HCT116 (cell line): Measurements from ENCODE around the gene WDR37. TPM values are rescaled to one million over a fixed set of nuclear protein-coding genes. Genes with fewer than 3 reads are reported as not detected.

ENCODE experiments used
- ATAC-seq: fragments of 200-7000 bp; cut with Tn5 transposase; 2 replicates; pipeline ENCODE4 v1.9.1; 2020; ENCODE audit warnings: mild to moderate bottlenecking, moderate library complexity
- BruUV-seq: library from RNA; stranded (reverse); fragments of 400-500 nt; replicated peaks from 2 replicates; lab custom pipeline; 2021; lab: Mats Ljungman, UMichigan
- CTCF ChIA-PET: fragments of 300-600 bp; sonication (Branson Sonifier 250); formaldehyde crosslinking; loops from one replicate; lab custom pipeline; 2021; ENCODE audit warnings: antibody characterized with exemption; lab: Charles Lee
- POLR2A ChIA-PET: fragments of 300-600, 350-600 bp; sonication (Branson Sonifier 250); formaldehyde crosslinking; loops from one replicate; lab custom pipeline; 2021; ENCODE audit warnings: antibody characterized with exemption; lab: Charles Lee
- RAD21 ChIA-PET, 2 experiments: fragments of 300-600 bp; sonication (Branson Sonifier 250); formaldehyde crosslinking; loops; one replicate each; lab custom pipeline; 2023; ENCODE audit warnings: low total read pairs in 2 of 2; ENCODE audit not compliant: uncharacterized antibody in 2 of 2, unreplicated experiment in 2 of 2, low non-redundant PET in 1 of 2; lab: Charles Lee
- DNase-seq: peaks from one replicate; pipeline ENCODE4 v3.0.0-alpha.2; 2010; ENCODE audit warnings: low read depth, low spot score
- H2AFZ ChIP-seq: fragments of 200-600 bp; shearing (Covaris generic), sonication (generic); 2 replicates; pipeline ENCODE4 v1.6.1; 2017; ENCODE audit warnings: low read depth, mixed run types, mixed read lengths, antibody characterized with exemption, low read length; ENCODE audit not compliant: poor library complexity, severe bottlenecking
- H3K27ac ChIP-seq: 2 replicates; pipeline ENCODE4 v1.5.1; 2012; ENCODE audit warnings: low read depth, low read length
- H3K27me3 ChIP-seq: fragments of 200-600 bp; sonication (generic); 2 replicates; pipeline ENCODE4 v1.6.1; 2016; ENCODE audit warnings: mixed run types, low read length, mixed read lengths; ENCODE audit not compliant: insufficient read depth
- H3K36me3 ChIP-seq, 2 experiments: fragments of 200-500 bp in 1 of 2; fragments of 200-600 bp in 1 of 2; sonication (Bioruptor generic) in 1 of 2; sonication (generic) in 1 of 2; 2 replicates each; pipeline versions ENCODE4 v1.5.1 to v1.6.1; 2014 to 2016; ENCODE audit warnings: low read length in 2 of 2, inconsistent platforms in 1 of 2, mixed read lengths in 1 of 2, mixed run types in 1 of 2; ENCODE audit not compliant: insufficient read depth in 2 of 2, control insufficient read depth in 1 of 2
- H3K4me1 ChIP-seq, 2 experiments: fragments of 200-600 bp in 1 of 2; sonication (generic) in 1 of 2; 2 replicates each; pipeline versions ENCODE4 v1.5.1 to v1.6.1; 2012 to 2017; ENCODE audit warnings: low read length in 2 of 2, inconsistent platforms in 1 of 2, mild to moderate bottlenecking in 1 of 2, mixed read lengths in 1 of 2, mixed run types in 1 of 2, moderate library complexity in 1 of 2; ENCODE audit not compliant: insufficient read depth in 2 of 2, control insufficient read depth in 1 of 2
- H3K4me2 ChIP-seq: fragments of 200-600 bp; sonication (generic); 2 replicates; pipeline ENCODE4 v1.6.1; 2017; ENCODE audit warnings: mixed run types, low read length, mixed read lengths
- H3K4me3 ChIP-seq, 2 experiments: fragments of 200-600 bp in 1 of 2; sonication (generic) in 1 of 2; replicated peaks in 1 of 2; 2 replicates each; pipeline ENCODE4 v1.5.1; 2011 to 2016; ENCODE audit warnings: low read length in 2 of 2, control low read depth in 1 of 2, low read depth in 1 of 2, mild to moderate bottlenecking in 1 of 2, mixed read lengths in 1 of 2, mixed run types in 1 of 2
- H3K79me2 ChIP-seq: fragments of 200-600 bp; sonication (generic); 2 replicates; pipeline ENCODE4 v1.6.1; 2017; ENCODE audit warnings: mild to moderate bottlenecking, mixed run types, low read length, moderate library complexity, mixed read lengths; ENCODE audit not compliant: insufficient read depth
- H3K9ac ChIP-seq: fragments of 200-600 bp; sonication (generic); 2 replicates; pipeline ENCODE4 v1.6.1; 2016; ENCODE audit warnings: low read length, mixed read lengths
- H3K9me2 ChIP-seq: fragments of 200-600 bp; sonication (generic), shearing (Covaris generic); 2 replicates; pipeline ENCODE4 v1.6.1; 2017; ENCODE audit warnings: mixed run types, mild to moderate bottlenecking, moderate library complexity; ENCODE audit not compliant: insufficient read depth
- H3K9me3 ChIP-seq, 2 experiments: fragments of 200-500 bp in 1 of 2; fragments of 200-600 bp in 1 of 2; sonication (Bioruptor generic) in 1 of 2; sonication (generic) in 1 of 2; 2 replicates each; pipeline ENCODE4 v1.6.1; 2014 to 2017; ENCODE audit warnings: low read length in 2 of 2, mixed read lengths in 2 of 2, inconsistent platforms in 1 of 2, low read depth in 1 of 2, mild to moderate bottlenecking in 1 of 2, mixed run types in 1 of 2, moderate library complexity in 1 of 2; ENCODE audit not compliant: control insufficient read depth in 1 of 2, insufficient read depth in 1 of 2
- H4K20me1 ChIP-seq: fragments of 200-600 bp; sonication (generic), shearing (Covaris generic); 2 replicates; pipeline ENCODE4 v1.6.1; 2017; ENCODE audit warnings: mixed run types, mild to moderate bottlenecking, moderate library complexity; ENCODE audit not compliant: insufficient read depth
- CBX3 ChIP-seq: IDR thresholded peaks from 2 replicates; pipeline ENCODE4 v1.6.1; 2012; ENCODE audit warnings: low read depth
- CEBPB ChIP-seq: IDR thresholded peaks from 2 replicates; pipeline ENCODE4 v1.6.1; 2012; ENCODE audit warnings: low read depth
- EGR1 ChIP-seq: IDR thresholded peaks from 2 replicates; pipeline ENCODE4 v1.6.1; 2012; ENCODE audit warnings: low read depth
- ELF1 ChIP-seq: IDR thresholded peaks from 2 replicates; pipeline ENCODE4 v1.6.1; 2012; ENCODE audit warnings: low read depth, borderline replicate concordance
- EZH2 ChIP-seq: fragments of 200-600 bp; sonication (generic); IDR thresholded peaks from 2 replicates; pipeline ENCODE4 v1.6.1; 2017; ENCODE audit warnings: antibody characterized with exemption, mixed run types
- FOSL1 ChIP-seq: IDR thresholded peaks from 2 replicates; pipeline ENCODE4 v1.6.1; 2012; ENCODE audit warnings: low read depth
- JUND ChIP-seq: IDR thresholded peaks from 2 replicates; pipeline ENCODE4 v1.6.1; 2012
- POLR2A ChIP-seq: IDR thresholded peaks from 2 replicates; pipeline ENCODE4 v1.7.0; 2011; ENCODE audit warnings: borderline replicate concordance; ENCODE audit not compliant: insufficient read depth, insufficient read length; ENCODE audit errors: extremely low read depth
- SIN3A ChIP-seq: IDR thresholded peaks from 2 replicates; pipeline ENCODE4 v1.6.1; 2012; ENCODE audit warnings: low read depth
- SRF ChIP-seq: IDR thresholded peaks from 2 replicates; pipeline ENCODE4 v1.6.1; 2012; ENCODE audit warnings: low read depth
- TCF7L2 ChIP-seq: IDR thresholded peaks from 2 replicates; pipeline ENCODE4 v1.7.0; 2011; ENCODE audit warnings: borderline replicate concordance, inconsistent platforms; ENCODE audit not compliant: insufficient read depth, insufficient read length; ENCODE audit errors: extremely low read depth
- YY1 ChIP-seq: IDR thresholded peaks from 2 replicates; pipeline ENCODE4 v1.6.1; 2011; ENCODE audit warnings: low read length, low read depth, moderate library complexity, mild to moderate bottlenecking; ENCODE audit not compliant: insufficient replicate concordance; ENCODE audit errors: extremely low read depth
- ZFX ChIP-seq: fragments of 450-650 bp; IDR thresholded peaks from 2 replicates; pipeline ENCODE4 v1.6.1; 2017
- ZNF274 ChIP-seq: fragments of 200-500 bp; sonication (Bioruptor generic); IDR thresholded peaks from 2 replicates; pipeline ENCODE4 v1.6.1; 2014; ENCODE audit warnings: mild to moderate bottlenecking, low read depth, low read length, inconsistent platforms
- intact Hi-C: fragments of 100-400 bp; cut with micrococcal nuclease; formaldehyde crosslinking; loops from 2 replicates; pipeline ENCODE4 v1.10.0; 2022
- total RNA-seq: library from RNA; stranded (reverse); gene quantifications from one replicate; pipeline ENCODE4 v1.2.1, GENCODE V29; 2021; ENCODE audit not compliant: unreplicated experiment
- TF ChIP-seq, protein P1 (sequence below): IDR thresholded peaks from 2 replicates; pipeline ENCODE4 v1.6.1; 2012
- TF ChIP-seq, protein P2 (sequence below): IDR thresholded peaks from 2 replicates; pipeline ENCODE4 v1.6.1; 2012
- TF ChIP-seq, protein P3 (sequence below), 3 experiments: fragments of 200-600 bp in 1 of 3; sonication (generic) in 1 of 3; IDR thresholded peaks in 2 of 3; conservative IDR thresholded peaks in 1 of 3; 2 replicates each; pipeline ENCODE4 v1.5.1; 2012 to 2017; ENCODE audit warnings: low read depth in 2 of 3, low read length in 2 of 3, antibody characterized with exemption in 1 of 3, borderline replicate concordance in 1 of 3, control low read depth in 1 of 3, mild to moderate bottlenecking in 1 of 3, mixed read lengths in 1 of 3, mixed run types in 1 of 3, moderate library complexity in 1 of 3; ENCODE audit not compliant: insufficient read depth in 1 of 3
- TF ChIP-seq, protein P4 (sequence below): IDR thresholded peaks from 2 replicates; pipeline ENCODE4 v1.6.1; 2011; ENCODE audit warnings: mild to moderate bottlenecking, low read length, moderate library complexity; ENCODE audit not compliant: insufficient replicate concordance; ENCODE audit errors: extremely low read depth

Gene WDR37
- total RNA-seq, 1 experiment from 2014 or later = 9.1 TPM

DNA sequence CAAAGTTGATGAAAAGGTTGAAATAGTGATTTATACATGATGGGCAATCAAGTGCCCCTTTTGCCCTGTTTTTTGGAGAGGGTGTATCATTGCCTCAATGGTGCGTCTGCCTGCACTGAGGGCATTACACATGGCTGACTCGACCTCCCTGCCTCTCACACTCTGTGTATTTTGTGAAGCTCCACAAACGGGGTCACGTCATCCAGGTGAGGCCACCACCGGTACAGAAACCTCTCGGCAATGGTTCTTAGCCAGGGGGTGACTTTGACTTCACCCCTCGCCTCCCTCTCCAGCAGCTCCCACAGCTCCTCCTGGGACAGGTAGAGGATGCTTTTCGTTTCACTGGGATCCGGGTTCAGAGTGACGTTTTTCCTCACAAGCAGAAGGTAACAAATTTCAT is 36.8 kb upstream of the WDR37 start:
- H3K4me2 ChIP-seq = no peak overlapping the region
- no peak overlapping the region for H3K27ac ChIP-seq
- no peaks in the 10 kb centered on the region for H3K9me3 ChIP-seq
- H2AFZ ChIP-seq = no peak overlapping the region
- RAD21 ChIA-PET = no interaction called here
- TF ChIP-seq TCF7L2 = no peak
- no peak for TF ChIP-seq YY1
- TF ChIP-seq ZNF274 = no peak
- TF ChIP-seq ELF1 = no peak
- no peak for TF ChIP-seq FOSL1
- TF ChIP-seq, protein P1, sequence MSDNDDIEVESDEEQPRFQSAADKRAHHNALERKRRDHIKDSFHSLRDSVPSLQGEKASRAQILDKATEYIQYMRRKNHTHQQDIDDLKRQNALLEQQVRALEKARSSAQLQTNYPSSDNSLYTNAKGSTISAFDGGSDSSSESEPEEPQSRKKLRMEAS = no peak
- TF ChIP-seq, protein P2, sequence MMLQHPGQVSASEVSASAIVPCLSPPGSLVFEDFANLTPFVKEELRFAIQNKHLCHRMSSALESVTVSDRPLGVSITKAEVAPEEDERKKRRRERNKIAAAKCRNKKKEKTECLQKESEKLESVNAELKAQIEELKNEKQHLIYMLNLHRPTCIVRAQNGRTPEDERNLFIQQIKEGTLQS = no peak
- no peak for TF ChIP-seq EZH2
- TF ChIP-seq POLR2A = no peak
- TF ChIP-seq SRF = no peak
- TF ChIP-seq CBX3 = no peak
- TF ChIP-seq SIN3A = no peak
- H3K4me3 ChIP-seq = no peak overlapping the region
- POLR2A ChIA-PET = no interaction called here
- BruUV-seq = no TSS peak
- no peaks in the 10 kb centered on the region for H3K4me1 ChIP-seq
- no peaks in the 10 kb centered on the region for H3K27me3 ChIP-seq
- intact Hi-C loops = no loop called here
- H3K79me2 ChIP-seq = peaks cover 5% of the 10 kb centered on the region; the same call in 1 of the 2 replicates
- H3K9ac ChIP-seq = no peak overlapping the region
- CTCF ChIA-PET = no interaction called here
- ATAC-seq (no peak), DNase-seq (no peak)
- no peaks in the 10 kb centered on the region for H4K20me1 ChIP-seq
- H3K9me2 ChIP-seq = no peaks in the 10 kb centered on the region
- H3K36me3 ChIP-seq = peaks cover 32 to 36% of the 10 kb centered on the region in 2 experiments

DNA sequence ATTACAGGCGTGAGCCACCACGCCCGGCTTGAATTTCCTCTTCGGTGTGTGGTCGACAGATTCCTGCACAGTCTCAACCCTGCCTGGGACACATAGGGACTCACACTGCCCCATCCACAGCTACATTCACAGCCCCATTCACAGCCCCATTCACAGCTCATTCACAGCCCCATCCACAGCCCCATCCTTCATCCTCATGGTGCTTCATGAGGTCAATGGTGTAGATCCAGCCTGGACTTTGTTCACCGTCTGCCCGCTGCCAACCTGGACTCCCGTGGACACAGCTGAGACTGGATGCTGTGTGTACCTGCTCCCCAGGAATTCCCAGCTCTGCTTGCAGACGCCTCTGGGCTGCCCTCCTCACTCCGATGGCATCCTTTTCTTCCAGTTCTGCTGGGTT is 35.7 kb upstream of the WDR37 start:
- Histone ChIP-seq H3K4me1 (no peaks in the 10 kb centered on the region), H3K4me3 (no peak overlapping the region), H3K4me2 (no peak overlapping the region), H3K27ac (no peak overlapping the region), H4K20me1 (no peaks in the 10 kb centered on the region), H3K9me2 (no peaks in the 10 kb centered on the region), H2AFZ (no peak overlapping the region), H3K9ac (no peak overlapping the region), H3K27me3 (no peaks in the 10 kb centered on the region), H3K79me2 (peaks cover 5% of the 10 kb centered on the region; the same call in 1 of the 2 replicates), H3K36me3 (peaks cover 26 to 36% of the 10 kb centered on the region in 2 experiments), H3K9me3 (no peaks in the 10 kb centered on the region)
- ATAC-seq (peak; percentile 39; the same call in 1 of the 2 replicates), DNase-seq (no peak)
- ChIA-PET CTCF (no interaction called here), RAD21 (no interaction called here), POLR2A (no interaction called here)
- intact Hi-C loops = no loop called here
- no TSS peak for BruUV-seq
- no peak for TF ChIP-seq ZFX
- no peak for TF ChIP-seq POLR2A
- TF ChIP-seq SIN3A = no peak
- no peak for TF ChIP-seq ELF1
- TF ChIP-seq CBX3 = no peak
- no peak for TF ChIP-seq CEBPB
- TF ChIP-seq, protein P3, sequence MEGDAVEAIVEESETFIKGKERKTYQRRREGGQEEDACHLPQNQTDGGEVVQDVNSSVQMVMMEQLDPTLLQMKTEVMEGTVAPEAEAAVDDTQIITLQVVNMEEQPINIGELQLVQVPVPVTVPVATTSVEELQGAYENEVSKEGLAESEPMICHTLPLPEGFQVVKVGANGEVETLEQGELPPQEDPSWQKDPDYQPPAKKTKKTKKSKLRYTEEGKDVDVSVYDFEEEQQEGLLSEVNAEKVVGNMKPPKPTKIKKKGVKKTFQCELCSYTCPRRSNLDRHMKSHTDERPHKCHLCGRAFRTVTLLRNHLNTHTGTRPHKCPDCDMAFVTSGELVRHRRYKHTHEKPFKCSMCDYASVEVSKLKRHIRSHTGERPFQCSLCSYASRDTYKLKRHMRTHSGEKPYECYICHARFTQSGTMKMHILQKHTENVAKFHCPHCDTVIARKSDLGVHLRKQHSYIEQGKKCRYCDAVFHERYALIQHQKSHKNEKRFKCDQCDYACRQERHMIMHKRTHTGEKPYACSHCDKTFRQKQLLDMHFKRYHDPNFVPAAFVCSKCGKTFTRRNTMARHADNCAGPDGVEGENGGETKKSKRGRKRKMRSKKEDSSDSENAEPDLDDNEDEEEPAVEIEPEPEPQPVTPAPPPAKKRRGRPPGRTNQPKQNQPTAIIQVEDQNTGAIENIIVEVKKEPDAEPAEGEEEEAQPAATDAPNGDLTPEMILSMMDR (IDR thresholded peaks at IDR 0.05 in 2 of 3, conservative IDR thresholded peaks at IDR 0.05 in 1 of 3; ENCODE audit: borderline replicate concordance in 1 of 3, insufficient read depth in 1 of 3, low read depth in 2 of 3, low read length in 2 of 3) = no peak
- TF ChIP-seq, protein P4, sequence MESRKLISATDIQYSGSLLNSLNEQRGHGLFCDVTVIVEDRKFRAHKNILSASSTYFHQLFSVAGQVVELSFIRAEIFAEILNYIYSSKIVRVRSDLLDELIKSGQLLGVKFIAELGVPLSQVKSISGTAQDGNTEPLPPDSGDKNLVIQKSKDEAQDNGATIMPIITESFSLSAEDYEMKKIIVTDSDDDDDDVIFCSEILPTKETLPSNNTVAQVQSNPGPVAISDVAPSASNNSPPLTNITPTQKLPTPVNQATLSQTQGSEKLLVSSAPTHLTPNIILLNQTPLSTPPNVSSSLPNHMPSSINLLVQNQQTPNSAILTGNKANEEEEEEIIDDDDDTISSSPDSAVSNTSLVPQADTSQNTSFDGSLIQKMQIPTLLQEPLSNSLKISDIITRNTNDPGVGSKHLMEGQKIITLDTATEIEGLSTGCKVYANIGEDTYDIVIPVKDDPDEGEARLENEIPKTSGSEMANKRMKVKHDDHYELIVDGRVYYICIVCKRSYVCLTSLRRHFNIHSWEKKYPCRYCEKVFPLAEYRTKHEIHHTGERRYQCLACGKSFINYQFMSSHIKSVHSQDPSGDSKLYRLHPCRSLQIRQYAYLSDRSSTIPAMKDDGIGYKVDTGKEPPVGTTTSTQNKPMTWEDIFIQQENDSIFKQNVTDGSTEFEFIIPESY = no peak
- no peak for TF ChIP-seq JUND
- TF ChIP-seq EGR1 = no peak
- no peak for TF ChIP-seq YY1
